SHP77 (cell line): ENCODE data around the gene CEP104.

Source experiments
- DNase-seq, 2 experiments: peaks; one replicate each; lab custom pipeline; 2025; lab: John Stamatoyannopoulos, UW

Gene CEP104

GRCh38 chr1:3856923-3857790 is at the start of gene CEP104, which contains the start of gene DFFB:
TSS of gene CEP104 (minus strand) at chr1:3857211. CDS start at chr1:3852407, 4,804 bp downstream.
TSS of gene DFFB (plus strand) at chr1:3857476. CDS start at chr1:3857604, 128 bp downstream.
- peak; percentile 98 to 99 for DNase-seq

- no peak for DNase-seq
Observed at GRCh38 chr1:3906672-3907020, 49.6 kb upstream of the CEP104 start.

GRCh38 chr1:3905953-3906671 is 49.1 kb upstream of the CEP104 start:
- DNase-seq, result no peak

GRCh38 chr1:3905266-3905952 is 48.4 kb upstream of the CEP104 start:
- DNase-seq, result no peak

GRCh38 chr1:3904843-3905185 is 47.8 kb upstream of the CEP104 start:
- no peak for DNase-seq

DNA sequence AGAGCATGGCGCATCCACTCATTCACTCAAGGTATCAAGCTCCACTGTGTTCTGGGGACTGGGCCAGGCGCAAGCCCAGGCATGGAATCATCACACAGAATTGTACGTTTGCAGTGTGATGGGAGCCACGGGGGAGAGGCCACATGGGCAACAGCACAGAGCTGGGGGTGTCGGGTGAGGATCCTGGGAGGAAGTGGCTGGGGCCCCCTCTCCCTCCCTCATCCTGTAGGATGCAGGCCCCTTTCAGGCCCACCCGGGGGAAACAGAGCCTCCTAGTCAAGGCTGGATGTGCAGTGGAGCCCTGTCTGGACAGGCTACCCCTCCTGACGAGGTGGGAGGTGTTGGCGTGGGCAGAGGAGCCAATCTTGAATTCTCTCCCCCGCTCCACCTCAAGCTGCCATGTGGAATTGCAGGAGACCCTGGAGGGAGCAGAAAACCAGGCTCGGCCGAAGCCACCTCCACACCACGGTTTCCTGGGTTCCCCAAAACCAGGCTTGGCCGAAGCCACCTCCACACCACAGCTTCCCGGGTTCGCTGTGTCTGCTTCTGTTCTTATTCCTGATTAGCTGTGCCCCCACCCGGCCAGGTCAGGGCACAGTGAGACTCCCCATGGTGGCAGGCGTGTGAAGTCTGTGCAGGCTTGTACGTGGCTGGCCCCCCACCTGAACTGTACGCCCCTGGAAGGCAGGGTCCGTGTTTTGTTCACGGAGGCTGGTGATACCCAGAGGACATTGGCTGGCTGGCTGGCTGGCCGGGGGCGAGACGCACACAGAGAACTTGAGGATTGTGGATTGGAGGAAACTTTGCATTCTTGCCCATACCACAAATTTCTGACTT is 47.2 kb upstream of the CEP104 start:
- no peak for DNase-seq

DNA sequence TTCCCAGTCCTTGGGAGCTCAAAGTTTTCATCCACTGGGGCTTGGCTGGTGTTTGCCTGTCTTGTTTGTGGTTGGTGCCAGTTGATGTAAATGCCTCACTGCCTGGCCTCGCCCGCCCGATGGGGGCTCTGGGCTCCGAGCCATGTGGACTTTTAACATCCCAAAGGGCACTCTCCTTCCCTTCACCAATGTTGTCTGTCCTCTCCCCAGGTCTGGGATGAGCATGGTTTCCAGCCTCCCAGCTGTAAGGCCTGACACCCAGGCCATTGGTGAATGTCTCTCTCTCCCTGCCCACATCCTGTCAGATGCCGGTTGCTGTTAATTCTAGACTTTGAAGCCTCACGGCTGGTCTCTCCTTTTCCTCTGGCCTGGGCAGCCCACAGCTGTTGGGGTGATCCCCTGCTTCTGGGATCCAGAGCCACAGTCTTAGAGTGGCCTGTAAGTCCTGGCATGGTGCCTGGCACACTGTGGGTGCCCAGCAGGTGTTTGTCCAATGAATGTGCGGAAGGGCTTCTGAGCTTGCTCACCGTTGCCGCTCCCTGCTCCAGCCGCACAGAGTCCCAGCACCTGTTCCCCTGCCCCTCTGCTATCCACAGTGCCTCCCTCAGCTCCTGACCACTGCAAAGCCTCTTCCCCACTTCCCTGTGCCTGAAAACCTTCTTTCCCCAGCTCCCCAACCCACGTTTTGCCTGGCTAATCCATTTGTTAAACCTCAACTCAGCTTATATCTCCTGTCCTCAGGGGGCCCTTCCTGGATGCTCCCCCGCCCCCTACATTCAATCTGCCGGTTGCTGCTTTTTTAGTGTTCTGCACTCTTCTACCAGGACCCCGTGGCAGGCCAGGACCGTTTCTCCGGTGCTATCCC is 46.4 kb upstream of the CEP104 start:
- peak; percentile 60 to 62 for DNase-seq

DNA sequence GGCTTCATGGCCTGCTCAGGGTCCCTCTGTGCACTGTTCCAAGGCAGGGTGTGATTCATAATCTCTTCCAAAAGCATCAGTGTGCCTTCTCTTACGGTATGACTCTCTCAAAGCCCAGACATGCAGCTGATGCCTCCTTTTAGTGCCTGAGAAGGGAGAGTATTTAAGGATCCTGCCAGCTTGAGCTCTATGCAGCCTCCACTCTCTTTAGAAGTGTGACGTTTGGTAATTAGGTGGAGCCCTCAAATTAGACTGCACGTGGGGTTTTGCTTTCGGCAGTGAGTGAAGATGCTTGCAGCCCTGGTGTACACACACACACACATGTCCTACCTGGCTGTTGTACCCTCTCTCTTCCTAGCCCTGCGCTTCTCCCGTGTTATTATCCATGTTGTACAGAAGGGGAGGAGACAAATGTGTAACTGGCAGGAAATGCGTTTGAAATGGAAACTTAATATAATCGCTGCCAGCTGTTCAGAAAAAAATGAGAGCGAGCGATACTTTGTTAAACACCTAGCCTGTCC is 45.6 kb upstream of the CEP104 start:
- DNase-seq, result no peak

DNA sequence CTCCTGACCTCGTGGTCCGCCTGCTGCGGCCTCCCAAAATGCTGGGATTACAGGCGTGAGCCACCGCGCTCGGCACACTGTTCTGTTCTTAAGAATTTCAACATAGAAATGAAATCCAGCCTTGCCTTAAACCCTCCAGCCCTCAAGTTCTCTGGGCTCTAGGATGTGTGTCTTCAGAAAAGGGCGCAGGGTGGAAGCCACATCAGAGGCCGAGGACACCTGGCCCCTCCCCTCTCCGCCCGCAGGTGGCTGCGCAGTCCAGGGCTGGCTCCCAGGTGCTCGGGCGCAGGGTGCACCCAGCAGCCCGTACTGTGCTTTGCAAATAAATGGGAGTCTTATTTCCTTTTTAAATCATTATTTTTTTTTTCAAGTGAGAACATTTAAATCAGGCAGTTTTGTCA is 45.1 kb upstream of the CEP104 start:
- DNase-seq, result no peak

DNA sequence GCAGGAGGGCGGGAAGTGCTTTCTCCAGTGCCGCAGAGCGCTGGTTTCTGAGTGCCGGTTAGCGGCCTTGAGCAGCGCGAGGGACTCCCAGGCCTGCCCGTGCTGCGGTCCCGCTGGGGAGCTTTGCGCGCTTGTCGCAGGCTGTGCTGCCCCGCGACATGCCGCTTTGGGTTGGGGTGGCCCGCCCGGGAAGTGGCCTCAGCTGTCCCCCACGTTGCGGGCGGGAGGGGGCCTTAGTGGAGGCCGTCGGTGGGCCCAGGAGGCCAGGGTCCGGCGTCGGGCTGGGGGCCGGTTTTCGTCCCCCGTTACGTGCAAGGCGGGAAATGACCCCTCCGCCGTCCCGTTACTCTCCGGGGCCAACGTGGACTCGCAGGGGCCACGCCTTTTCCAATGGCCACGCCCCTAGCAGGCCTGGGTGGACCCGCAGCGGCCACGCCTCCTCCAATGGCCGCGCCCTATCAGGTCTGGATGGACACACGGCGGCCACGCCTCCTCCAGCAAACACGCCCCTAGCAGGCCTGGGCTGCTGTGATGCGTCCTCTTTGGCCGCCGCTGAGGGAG is 44.0 kb upstream of the CEP104 start:
- DNase-seq, result peak; percentile 92 to 94

- peak; percentile 95 to 96 for DNase-seq
Observed at GRCh38 chr1:3900150-3900968, 43.3 kb upstream of the CEP104 start, which contains the start of gene C1orf174. TSS of gene C1orf174 (minus strand) at chr1:3900272. CDS start at chr1:3900186, 86 bp downstream.

GRCh38 chr1:3899754-3900149 is 42.7 kb upstream of the CEP104 start:
- no peak for DNase-seq

GRCh38 chr1:3898994-3899753 is 42.2 kb upstream of the CEP104 start:
- DNase-seq, result no peak

DNA sequence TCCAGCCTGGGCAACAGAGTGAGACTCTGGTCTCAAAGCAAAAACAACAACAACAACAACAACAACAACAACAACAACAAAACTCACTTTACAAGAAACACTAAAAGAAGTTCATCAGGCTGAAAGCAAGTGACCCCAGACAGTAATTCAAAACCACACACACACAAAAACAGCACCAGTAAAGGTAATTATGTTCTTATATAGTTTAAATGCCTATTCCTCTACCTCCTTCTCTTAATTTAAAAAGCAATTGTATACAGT is 41.4 kb upstream of the CEP104 start:
- no peak for DNase-seq

GRCh38 chr1:3896396-3897000 is 39.5 kb upstream of the CEP104 start:
- DNase-seq, result no peak

- no peak for DNase-seq
Observed at GRCh38 chr1:3895951-3896325, 38.9 kb upstream of the CEP104 start.

DNA sequence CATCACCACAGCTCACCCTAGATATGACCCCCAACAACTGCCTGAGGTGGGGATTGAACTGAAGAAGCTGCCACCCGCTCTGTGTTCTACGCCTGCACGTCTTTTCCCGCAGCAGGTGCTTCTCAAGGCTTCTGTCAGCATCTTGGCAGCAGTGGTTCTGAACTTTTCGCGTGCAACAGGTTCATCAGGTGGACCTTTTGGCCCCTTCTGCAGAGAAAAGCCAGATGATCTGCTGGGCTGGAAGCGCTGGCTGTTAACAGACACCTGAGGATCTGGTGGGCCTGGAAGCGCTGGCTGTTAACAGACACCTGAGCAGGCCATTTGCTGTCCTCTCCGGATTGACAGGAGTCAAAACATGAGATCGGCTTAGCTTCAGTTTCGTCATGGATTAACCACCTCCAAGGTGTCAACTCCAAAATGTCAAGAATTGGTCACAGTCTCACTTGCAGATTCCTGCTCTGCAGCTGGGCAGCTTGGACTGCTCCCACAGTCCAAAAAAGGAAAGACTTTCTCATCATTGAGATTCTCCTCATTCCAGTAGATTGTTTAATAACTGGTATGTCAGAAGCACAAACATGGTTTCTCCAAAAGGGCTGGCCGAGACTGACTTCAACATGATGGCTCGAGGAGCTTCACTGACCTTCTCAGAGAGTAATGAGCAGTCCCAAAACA is 38.4 kb upstream of the CEP104 start:
- no peak for DNase-seq
